ENCODE data around the gene SKI.

Gene SKI

GRCh38 chr1:2298685-2299084 is 70.6 kb downstream of the SKI start:
- DNase-seq, result no peak

GRCh38 chr1:2299131-2299627 is 71.1 kb downstream of the SKI start:
- no peak for DNase-seq

GRCh38 chr1:2300004-2300771 is 72.1 kb downstream of the SKI start:
- no peak for DNase-seq

DNA sequence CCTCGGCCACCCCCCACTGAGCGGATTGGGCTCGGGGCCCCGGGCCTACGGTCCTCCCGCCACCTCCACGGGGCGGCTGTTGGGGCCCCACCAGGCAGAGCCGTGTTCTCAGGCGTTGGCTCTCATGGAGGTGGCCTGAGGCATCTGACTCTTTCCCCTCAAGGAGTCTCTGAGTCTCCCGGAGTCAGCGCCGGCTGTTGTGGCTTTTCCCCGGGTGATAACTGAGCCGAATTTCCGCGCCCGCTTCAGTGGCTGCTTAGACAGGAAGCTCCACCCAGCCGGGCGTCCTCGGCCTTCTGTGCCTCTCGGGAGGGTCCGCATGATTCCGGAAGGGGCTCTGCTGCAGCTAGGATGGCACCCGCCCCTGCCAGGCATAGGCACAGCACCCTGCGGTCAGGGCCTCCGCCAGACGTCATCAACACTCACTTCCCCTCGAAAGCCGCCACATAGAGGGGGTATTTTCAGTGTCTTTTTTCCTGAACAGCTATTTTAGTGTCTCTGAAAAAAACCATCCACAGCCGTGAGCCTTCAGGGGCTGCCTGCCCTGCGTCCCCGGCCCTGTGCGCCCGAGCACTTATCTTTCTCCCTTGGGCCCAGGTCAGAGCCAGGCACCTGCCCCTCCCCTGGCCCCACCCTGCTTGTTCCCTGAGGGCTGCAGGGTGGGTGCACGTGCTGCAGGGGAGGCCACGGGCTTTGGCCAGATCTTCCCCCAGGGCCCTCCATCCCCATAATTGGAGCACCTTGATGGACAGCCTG is 72.9 kb downstream of the SKI start:
- DNase-seq, result no peak

GRCh38 chr1:2301607-2302291 is 73.6 kb downstream of the SKI start:
- no peak for DNase-seq

DNA sequence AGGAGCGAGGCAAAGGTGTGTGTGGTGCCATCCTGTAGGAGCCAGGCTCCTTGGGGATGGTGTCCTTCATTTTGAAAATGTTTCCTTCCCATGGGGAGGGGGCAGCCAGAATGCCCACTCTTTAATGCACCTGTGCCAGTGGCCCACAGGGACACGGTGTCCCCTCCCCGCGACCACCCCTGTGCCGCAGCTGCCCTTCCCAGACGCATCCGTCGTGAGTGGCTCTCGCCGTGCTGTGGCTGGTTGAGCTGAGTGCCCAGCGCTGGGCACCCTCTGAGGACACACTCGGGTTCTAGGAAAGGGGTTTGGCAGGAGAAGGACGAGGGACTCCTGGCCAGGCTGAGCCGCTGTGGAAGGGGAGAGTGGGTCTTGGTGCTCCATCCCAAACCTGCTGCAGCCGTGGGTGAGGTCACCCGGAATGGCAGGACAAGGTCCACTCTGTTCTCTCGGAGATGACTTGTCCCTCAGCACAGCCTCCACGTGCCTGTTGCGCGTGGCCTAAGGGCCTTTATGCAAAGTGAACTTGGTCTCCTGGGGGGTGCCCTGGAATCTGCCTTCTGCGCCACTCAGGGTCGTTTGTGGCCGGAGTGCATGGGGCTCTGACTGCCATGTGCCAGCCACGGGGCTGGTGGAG is 74.3 kb downstream of the SKI start:
- no peak for DNase-seq

DNA sequence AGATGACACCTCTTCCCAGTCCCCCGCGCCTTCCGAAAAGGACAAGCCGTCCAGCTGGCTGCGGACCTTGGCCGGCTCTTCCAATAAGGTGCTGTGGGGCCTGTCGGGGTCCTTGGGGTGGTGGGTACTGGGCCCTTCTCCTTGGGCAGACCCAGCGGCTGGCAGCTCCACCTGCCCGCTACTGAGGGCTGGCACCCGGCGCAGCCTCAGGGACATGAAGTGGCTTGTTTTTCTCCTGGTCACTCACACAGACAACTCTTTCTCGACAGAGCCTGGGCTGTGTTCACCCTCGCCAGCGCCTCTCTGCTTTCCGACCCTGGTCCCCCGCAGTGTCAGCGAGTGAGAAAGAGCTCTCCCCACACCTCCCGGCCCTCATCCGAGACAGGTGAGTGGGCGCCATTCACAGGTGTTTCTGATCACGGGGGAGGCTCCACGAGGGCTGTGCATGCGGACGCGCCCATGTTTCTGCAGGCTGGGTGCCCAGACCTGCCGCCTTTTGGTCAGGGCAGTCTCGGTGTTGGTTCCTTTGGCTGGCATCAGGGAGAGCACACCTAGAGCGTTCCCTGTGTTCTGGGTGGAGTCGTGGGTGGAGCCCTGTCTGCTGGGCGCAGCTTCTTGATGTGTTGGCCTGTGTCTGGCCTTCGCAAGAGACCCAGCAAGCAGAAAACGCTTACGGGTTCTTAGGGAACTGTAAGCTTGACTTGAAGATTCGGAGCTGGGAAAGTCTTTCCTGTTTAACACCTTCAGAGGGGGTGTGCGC is 75.1 kb downstream of the SKI start:
- no peak for DNase-seq

DNA sequence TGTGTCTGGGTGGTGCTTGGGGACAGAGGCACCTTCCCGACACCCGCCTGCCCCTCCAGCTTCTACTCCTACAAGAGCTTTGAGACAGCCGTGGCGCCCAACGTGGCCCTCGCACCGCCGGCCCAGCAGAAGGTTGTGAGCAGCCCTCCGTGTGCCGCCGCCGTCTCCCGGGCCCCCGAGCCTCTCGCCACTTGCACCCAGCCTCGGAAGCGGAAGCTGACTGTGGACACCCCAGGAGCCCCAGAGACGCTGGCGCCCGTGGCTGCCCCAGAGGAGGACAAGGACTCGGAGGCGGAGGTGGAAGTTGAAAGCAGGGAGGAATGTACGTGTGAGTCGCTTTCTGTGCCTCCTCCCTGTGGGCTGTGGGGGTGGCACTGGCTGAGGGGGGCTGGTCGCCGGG is 75.7 kb downstream of the SKI start:
- DNase-seq, result no peak

DNA sequence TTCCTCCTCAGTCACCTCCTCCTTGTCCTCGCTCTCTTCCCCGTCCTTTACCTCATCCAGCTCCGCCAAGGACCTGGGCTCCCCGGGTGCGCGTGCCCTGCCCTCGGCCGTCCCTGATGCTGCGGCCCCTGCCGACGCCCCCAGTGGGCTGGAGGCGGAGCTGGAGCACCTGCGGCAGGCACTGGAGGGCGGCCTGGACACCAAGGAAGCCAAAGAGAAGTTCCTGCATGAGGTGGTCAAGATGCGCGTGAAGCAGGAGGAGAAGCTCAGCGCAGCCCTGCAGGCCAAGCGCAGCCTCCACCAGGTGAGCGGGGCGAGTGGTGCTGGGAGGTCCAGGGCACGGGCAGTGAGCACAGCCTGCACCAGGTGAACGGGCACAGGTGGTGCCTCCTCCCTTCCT is 76.2 kb downstream of the SKI start:
- DNase-seq, result no peak

DNA sequence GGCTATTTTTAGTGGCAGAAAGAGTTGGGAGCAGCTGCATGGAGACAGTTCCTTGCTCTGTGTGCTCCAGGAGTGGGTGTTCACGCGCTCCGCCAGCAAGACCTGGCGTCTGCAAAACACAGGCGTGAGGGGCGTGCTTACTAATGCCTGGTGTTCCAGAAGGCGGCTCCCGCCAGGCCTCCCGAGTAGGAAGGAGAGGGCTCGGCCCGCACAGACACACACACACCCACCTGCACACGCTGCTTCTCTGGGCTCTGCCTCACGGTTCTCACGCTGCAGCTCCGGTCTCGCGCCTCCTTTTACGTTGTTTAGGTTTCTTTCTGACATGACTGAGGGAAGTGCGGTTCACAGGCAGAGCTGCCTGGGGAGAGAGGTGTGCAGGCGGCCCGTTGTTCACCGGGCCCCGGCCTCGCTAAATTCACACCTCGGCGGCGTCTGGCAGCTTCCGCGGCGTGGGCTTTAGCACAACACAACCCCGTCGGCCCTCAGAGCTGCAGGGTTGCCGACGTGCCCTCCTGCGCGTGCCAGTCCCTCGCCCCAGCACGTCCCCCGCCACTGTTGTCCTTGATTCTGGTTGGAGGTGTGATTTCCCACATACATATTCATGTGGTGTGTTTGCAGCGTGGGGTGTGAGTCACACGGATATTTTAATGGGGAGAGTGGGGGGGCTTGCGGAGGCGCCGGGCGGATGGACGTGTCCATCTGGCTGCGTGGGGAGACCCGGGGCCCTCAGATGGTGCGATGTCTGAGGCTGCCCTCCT is 77.0 kb downstream of the SKI start:
- no peak for DNase-seq

DNA sequence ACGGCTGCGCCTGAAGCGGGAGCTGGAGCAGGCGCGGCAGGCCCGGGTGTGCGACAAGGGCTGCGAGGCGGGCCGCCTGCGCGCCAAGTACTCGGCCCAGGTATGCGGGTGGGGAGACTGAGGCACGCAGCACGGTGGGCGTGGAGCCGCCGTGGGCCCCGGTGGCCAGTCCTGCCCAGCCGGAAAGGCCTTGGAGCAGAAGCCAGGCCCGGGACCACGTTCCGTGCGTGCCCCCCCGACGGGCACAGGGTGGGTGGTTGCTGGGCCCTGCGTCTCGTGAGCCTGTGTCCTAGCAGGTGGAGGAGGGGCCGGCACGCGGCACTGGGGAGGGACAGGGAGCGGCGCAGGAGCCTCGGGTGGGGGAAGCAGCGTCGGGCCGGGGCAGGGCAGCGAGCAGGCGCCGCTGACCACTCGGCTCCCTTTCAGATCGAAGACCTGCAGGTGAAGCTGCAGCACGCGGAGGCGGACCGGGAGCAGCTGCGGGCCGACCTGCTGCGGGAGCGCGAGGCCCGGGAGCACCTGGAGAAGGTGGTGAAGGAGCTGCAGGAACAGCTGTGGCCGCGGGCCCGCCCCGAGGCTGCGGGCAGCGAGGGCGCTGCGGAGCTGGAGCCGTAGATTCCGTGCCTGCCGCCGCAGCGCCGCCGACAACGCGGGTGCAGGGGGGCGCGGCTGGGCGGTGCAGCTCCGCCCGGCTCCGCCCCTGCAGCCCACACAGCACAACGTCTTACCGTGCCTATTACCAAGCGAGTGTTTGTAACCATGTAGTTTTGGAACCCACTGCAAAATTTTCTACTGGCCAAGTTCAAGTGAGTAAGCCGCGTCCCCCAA is 78.2 kb downstream of the SKI start:
- DNase-seq, result no peak

- DNase-seq, result no peak
These were observed 79.0 kb downstream of the SKI start for GRCh38 chr1:2307064-2307605.

GRCh38 chr1:2307972-2308371 is 79.9 kb downstream of the SKI start:
- no peak for DNase-seq

DNA sequence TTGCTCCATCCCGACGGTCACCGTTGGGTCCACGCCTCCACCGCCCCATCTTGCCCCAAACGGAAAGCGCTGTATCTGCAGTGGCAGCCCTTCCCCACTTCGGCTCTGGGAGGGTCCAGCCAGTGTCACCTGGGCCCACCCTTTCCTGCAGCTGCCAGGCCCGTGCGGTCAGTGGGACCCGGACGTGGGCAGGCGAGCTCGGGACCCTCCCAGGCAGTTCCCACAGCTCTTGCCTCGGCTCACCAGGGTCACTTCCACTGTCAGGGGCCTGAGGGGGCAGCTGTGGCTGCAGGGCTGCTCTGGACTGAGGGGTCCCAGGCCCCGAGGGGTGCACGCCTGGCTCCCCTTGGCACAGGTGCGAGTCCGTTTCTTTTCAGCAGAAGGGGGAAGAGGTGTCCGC is 80.7 kb downstream of the SKI start:
- DNase-seq, result no peak

- DNase-seq, result no peak
These were observed 82.4 kb downstream of the SKI start for GRCh38 chr1:2310332-2311183.

DNA sequence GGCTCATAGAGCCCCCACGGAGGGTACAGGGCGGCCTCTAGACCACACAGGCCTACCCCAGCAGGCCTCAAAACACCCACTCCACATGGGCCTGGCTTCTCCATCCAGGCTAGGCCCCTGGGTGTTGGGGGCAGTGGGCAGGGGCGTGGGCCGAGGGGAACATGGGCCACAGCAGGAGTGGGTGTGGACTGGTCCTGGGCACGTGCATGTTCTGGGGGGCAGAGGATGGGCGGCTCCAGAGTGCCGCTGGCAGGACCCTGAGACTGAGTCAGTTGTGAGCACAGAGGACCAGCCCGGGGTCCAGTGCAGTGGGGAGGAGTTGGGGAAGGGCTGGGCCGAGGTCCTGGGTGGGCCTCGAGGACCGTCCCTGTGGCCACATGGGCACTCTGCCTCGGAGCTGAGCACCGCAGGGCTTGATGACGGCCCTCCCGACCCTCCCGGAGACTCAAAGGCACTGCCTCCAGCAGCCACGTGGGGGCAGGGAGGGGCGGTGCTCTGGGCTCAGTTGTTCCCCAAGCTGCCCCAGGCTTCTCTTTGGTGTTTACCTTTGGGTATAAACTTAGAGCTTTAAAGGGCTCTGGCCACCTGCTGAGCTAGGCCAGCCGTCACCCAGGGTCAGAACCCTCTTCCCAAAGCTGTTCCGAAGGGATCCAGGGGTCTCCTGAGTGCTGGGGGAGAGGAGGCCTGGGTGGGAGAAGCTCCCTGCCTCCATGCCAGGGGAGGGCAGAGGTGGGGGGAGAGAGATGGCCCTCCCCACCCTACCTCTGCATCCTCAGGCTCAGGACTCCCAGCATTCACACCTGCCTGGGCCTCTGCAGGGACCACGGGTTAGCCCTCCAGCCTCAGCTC is 83.3 kb downstream of the SKI start:
- no peak for DNase-seq

- no peak for DNase-seq
These were observed 84.0 kb downstream of the SKI start for GRCh38 chr1:2312160-2312514.

- no peak for DNase-seq
These were observed 84.6 kb downstream of the SKI start for GRCh38 chr1:2312515-2313301.
